ENCODE results near the gene SLC7A4.
A peak's percentile ranks its signal among the peaks of the same experiment; 100 is the strongest.
"Not testable (repeated sequence)": the region's sequence is repeated elsewhere in the genome, so short reads cannot be mapped to it uniquely, and the experiment has no call there.

Gene SLC7A4

GRCh38 chr22:21061660-21062321, 29.4 kb upstream of the SLC7A4 start:
- DNase-seq = not testable (repeated sequence)

- not testable (repeated sequence) for DNase-seq
Measured at GRCh38 chr22:21060363-21060762, 28.0 kb upstream of the SLC7A4 start.

- DNase-seq = no peak
Measured at GRCh38 chr22:21055880-21056319, 23.5 kb upstream of the SLC7A4 start.

GRCh38 chr22:21055564-21055834, 23.1 kb upstream of the SLC7A4 start:
- no peak for DNase-seq

GRCh38 chr22:21054714-21055563, 22.6 kb upstream of the SLC7A4 start:
- no peak for DNase-seq

GRCh38 chr22:21054046-21054713, 21.8 kb upstream of the SLC7A4 start:
- no peak for DNase-seq

- DNase-seq = no peak
Measured at GRCh38 chr22:21052715-21053459, 20.5 kb upstream of the SLC7A4 start.

- no peak for DNase-seq
Measured at GRCh38 chr22:21051831-21052400, 19.6 kb upstream of the SLC7A4 start.

- DNase-seq = no peak
Measured at GRCh38 chr22:21051145-21051830, 18.9 kb upstream of the SLC7A4 start.

GRCh38 chr22:21048965-21049364, 16.6 kb upstream of the SLC7A4 start:
- DNase-seq = not testable (repeated sequence)

GRCh38 chr22:21048448-21048847, 16.1 kb upstream of the SLC7A4 start:
- not testable (repeated sequence) for DNase-seq

GRCh38 chr22:21047730-21048129, 15.4 kb upstream of the SLC7A4 start:
- DNase-seq = no peak

GRCh38 chr22:21047035-21047661, 14.8 kb upstream of the SLC7A4 start:
- no peak for DNase-seq

- peak; percentile 72 for DNase-seq
Measured at GRCh38 chr22:21045585-21046294, 13.4 kb upstream of the SLC7A4 start, which contains the start of gene LRRC74B. Gene LRRC74B (plus strand): TSS chr22:21045946. CDS start chr22:21045987, 41 bp downstream.

GRCh38 chr22:21044931-21045584, 12.7 kb upstream of the SLC7A4 start:
- DNase-seq = peak; percentile 33

GRCh38 chr22:21043860-21044535, 11.6 kb upstream of the SLC7A4 start:
- DNase-seq = no peak

- no peak for DNase-seq
Measured at GRCh38 chr22:21042978-21043859, 10.9 kb upstream of the SLC7A4 start.

- DNase-seq = no peak
Measured at GRCh38 chr22:21041937-21042336, 9.6 kb upstream of the SLC7A4 start.

GRCh38 chr22:21039158-21039557, 6.8 kb upstream of the SLC7A4 start:
- not testable (repeated sequence) for DNase-seq

Data from GOT3 (cell line).